ENCODE measurements around the gene OXCT2. TPM values are rescaled to one million over a fixed set of nuclear protein-coding genes. Genes with fewer than 3 reads are reported as not detected.

OXCT2 gene
- total and polyA plus RNA-seq, 9 of the 15 experiments (the other 6 are each of a cell fraction or from before 2014, with no cell fraction given) = 0.08 to 0.64 (median 0.22) TPM; not detected in 2

DNA sequence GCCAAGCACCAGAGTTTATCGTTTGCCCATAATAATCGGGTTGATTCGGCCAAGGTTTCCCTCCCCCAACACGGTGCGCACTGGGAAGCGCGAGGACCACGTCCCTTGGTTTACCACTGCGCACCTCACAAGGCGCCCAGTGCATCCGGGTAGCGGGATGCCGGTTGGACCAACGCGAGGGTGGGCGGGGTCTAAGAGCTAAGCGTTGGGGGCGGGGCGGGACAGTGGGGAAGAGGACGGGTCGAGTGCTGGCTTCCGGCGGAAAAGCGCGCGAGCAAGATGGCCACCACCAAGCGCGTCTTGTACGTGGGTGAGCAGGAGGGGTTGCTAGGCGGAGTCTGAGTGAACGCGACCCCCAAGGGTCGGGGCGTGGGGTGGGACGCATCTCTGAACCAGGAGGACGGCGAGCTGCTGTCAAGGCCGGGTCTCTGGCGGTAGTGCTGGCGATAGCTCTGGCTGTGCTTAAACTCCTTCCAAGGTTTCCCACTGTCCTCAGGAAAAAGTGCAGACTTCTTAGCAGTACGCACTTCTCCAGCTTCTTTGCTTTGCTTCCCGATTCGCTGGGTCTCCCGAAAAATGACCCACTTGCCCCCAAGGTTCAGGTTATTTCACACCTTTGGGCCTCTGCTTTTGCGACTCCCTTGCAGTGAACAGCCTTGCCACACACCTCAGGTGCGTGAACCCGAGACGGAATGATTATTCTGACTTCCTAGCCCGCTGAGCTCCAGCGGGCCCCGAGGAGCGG is 32.4 kb downstream of the OXCT2 start, which contains the start of gene PPIE (continued):
- TF ChIP-seq, protein P1, sequence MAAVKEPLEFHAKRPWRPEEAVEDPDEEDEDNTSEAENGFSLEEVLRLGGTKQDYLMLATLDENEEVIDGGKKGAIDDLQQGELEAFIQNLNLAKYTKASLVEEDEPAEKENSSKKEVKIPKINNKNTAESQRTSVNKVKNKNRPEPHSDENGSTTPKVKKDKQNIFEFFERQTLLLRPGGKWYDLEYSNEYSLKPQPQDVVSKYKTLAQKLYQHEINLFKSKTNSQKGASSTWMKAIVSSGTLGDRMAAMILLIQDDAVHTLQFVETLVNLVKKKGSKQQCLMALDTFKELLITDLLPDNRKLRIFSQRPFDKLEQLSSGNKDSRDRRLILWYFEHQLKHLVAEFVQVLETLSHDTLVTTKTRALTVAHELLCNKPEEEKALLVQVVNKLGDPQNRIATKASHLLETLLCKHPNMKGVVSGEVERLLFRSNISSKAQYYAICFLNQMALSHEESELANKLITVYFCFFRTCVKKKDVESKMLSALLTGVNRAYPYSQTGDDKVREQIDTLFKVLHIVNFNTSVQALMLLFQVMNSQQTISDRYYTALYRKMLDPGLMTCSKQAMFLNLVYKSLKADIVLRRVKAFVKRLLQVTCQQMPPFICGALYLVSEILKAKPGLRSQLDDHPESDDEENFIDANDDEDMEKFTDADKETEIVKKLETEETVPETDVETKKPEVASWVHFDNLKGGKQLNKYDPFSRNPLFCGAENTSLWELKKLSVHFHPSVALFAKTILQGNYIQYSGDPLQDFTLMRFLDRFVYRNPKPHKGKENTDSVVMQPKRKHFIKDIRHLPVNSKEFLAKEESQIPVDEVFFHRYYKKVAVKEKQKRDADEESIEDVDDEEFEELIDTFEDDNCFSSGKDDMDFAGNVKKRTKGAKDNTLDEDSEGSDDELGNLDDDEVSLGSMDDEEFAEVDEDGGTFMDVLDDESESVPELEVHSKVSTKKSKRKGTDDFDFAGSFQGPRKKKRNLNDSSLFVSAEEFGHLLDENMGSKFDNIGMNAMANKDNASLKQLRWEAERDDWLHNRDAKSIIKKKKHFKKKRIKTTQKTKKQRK (IDR thresholded peaks at IDR 0.05; ENCODE audit: borderline replicate concordance, low read depth, low read length) = no peak
- peak; percentile 94 for TF ChIP-seq RBFOX2 (IDR thresholded peaks at IDR 0.05; ENCODE audit: low read depth, low read length)
- no peak for TF ChIP-seq IRF2 (CRISPR knock-in tag; IDR thresholded peaks at IDR 0.05)
- TF ChIP-seq ZNF644 (tag; IDR thresholded peaks at IDR 0.05; ENCODE audit: low read depth) = no peak
- TF ChIP-seq, protein P2, sequence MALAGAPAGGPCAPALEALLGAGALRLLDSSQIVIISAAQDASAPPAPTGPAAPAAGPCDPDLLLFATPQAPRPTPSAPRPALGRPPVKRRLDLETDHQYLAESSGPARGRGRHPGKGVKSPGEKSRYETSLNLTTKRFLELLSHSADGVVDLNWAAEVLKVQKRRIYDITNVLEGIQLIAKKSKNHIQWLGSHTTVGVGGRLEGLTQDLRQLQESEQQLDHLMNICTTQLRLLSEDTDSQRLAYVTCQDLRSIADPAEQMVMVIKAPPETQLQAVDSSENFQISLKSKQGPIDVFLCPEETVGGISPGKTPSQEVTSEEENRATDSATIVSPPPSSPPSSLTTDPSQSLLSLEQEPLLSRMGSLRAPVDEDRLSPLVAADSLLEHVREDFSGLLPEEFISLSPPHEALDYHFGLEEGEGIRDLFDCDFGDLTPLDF (CRISPR knock-in tag; IDR thresholded peaks at IDR 0.05) = no peak; the same call in 1 of the 2 replicates
- TF ChIP-seq, protein P3, sequence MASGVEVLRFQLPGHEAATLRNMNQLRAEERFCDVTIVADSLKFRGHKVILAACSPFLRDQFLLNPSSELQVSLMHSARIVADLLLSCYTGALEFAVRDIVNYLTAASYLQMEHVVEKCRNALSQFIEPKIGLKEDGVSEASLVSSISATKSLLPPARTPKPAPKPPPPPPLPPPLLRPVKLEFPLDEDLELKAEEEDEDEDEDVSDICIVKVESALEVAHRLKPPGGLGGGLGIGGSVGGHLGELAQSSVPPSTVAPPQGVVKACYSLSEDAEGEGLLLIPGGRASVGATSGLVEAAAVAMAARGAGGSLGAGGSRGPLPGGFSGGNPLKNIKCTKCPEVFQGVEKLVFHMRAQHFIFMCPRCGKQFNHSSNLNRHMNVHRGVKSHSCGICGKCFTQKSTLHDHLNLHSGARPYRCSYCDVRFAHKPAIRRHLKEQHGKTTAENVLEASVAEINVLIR (CRISPR knock-in tag; IDR thresholded peaks at IDR 0.05) = no peak
- TF ChIP-seq PRMT5 (CRISPR knock-in tag; IDR thresholded peaks at IDR 0.05) = no peak
- no peak for TF ChIP-seq BCOR (IDR thresholded peaks at IDR 0.05)
- no peak for TF ChIP-seq KAT2B (IDR thresholded peaks at IDR 0.05; ENCODE audit: low read depth, low read length)
- no peak for TF ChIP-seq ZNF24 (IDR thresholded peaks at IDR 0.05)
- TF ChIP-seq ZNF41 (CRISPR knock-in tag; conservative IDR thresholded peaks at IDR 0.05) = no peak
- TF ChIP-seq, protein P4, sequence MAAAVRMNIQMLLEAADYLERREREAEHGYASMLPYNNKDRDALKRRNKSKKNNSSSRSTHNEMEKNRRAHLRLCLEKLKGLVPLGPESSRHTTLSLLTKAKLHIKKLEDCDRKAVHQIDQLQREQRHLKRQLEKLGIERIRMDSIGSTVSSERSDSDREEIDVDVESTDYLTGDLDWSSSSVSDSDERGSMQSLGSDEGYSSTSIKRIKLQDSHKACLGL (CRISPR knock-in tag; IDR thresholded peaks at IDR 0.05; ENCODE audit: borderline replicate concordance, poor library complexity, severe bottlenecking) = no peak
- TF ChIP-seq, protein P5, sequence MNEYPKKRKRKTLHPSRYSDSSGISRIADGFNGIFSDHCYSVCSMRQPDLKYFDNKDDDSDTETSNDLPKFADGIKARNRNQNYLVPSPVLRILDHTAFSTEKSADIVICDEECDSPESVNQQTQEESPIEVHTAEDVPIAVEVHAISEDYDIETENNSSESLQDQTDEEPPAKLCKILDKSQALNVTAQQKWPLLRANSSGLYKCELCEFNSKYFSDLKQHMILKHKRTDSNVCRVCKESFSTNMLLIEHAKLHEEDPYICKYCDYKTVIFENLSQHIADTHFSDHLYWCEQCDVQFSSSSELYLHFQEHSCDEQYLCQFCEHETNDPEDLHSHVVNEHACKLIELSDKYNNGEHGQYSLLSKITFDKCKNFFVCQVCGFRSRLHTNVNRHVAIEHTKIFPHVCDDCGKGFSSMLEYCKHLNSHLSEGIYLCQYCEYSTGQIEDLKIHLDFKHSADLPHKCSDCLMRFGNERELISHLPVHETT (CRISPR knock-in tag; conservative IDR thresholded peaks at IDR 0.05 in 1 of 2, IDR thresholded peaks at IDR 0.05 in 1 of 2) = 0 out of 4 replicates have a peak, but pooled peaks of 1 of the 2 experiments have one; percentile 28
- TF ChIP-seq TSC22D4 (tag; IDR thresholded peaks at IDR 0.05) = no peak

All from K562 (cell line).